ENCODE results near the gene HTR2C. TPM values are rescaled to one million over a fixed set of nuclear protein-coding genes. Genes with fewer than 3 reads are reported as not detected.
"Not testable (repeated sequence)": the region's sequence is repeated elsewhere in the genome, so short reads cannot be mapped to it uniquely, and the experiment has no call there.

Gene HTR2C
- total and polyA plus RNA-seq, 2 donors (not counting 1 experiment from before 2014, with no cell fraction given) = not detected

DNA sequence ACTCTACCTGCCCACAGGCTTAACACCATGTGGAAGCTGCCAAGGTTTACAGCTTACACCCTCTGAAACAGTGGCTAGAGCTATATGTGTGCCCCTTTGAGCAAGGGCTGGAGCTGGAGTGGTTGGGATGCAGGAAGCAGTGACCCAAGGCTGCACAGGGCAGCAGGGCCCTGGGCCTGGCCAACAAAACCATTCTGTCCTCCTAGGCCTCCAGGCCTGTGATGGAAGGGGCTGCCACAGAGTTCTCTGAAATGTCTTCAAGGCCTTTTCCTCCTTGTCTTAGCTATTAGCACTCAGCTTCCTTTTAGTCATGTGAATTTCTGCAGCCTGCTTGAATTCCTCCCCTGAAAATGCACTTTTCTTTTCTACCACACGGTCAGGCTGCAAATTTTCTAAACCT lies 348.7 kb downstream of the HTR2C start:
- ChIA-PET POLR2A (no interaction called here), CTCF (no interaction called here)
- Histone ChIP-seq H3K79me2 (ENCODE audit: control insufficient read depth, insufficient read depth, low read length) (no peaks in the 10 kb centered on the region), H3K4me2 (replicated peaks; ENCODE audit: low read depth, low read length, poor library complexity, severe bottlenecking) (no peak overlapping the region), H3K4me3 (ENCODE audit: control extremely low read depth in 1 of 5, extremely low read depth in 1 of 5, insufficient read depth in 1 of 5, low read depth in 2 of 5, low read length in 4 of 5) (no peak overlapping the region), H4K20me1 (ENCODE audit: control insufficient read depth, insufficient read depth, low read length, poor library complexity, severe bottlenecking) (no peaks in the 10 kb centered on the region), H3K27ac (ENCODE audit: low read length in 2 of 2) (no peak overlapping the region), H3K27me3 (replicated peaks in 1 of 4; ENCODE audit: control extremely low read depth in 1 of 4, control insufficient read depth in 3 of 4, insufficient read depth in 4 of 4, low read length in 3 of 4) (no peaks in the 10 kb centered on the region), H3K9ac (ENCODE audit: low read length) (no peak overlapping the region), H3K4me1 (ENCODE audit: control insufficient read depth in 2 of 2, insufficient read depth in 2 of 2, low read length in 2 of 2) (no peaks in the 10 kb centered on the region), H2AFZ (ENCODE audit: insufficient read depth, low read depth, low read length, poor library complexity, severe bottlenecking) (no peak overlapping the region), H3K9me3 (ENCODE audit: control extremely low read depth in 1 of 3, control insufficient read depth in 2 of 3, insufficient read depth in 1 of 3, low read length in 2 of 3) (peaks cover 0 to 6% (median 0%) of the 10 kb centered on the region in 3 donors), H3K36me3 (replicated peaks in 1 of 2; ENCODE audit: control extremely low read depth in 1 of 2, control insufficient read depth in 1 of 2, extremely low read depth in 1 of 2, insufficient read depth in 2 of 2, low read length in 1 of 2) (no peaks in the 10 kb centered on the region)
- no CpG with 5 or more reads among the region's 1 CpG for WGBS (ENCODE audit: insufficient coverage)
- intact Hi-C loops (cut with micrococcal nuclease) = no loop called here
- ATAC-seq (ENCODE audit: low read depth) (no peak), DNase-seq (no peak)
- Mint-ChIP-seq H3K4me1 (no peaks in the 10 kb centered on the region), H3K4me3 (no peak overlapping the region), H3K27ac (no peak overlapping the region), H3K9me3 (ENCODE audit: insufficient read depth) (peaks cover 4% of the 10 kb centered on the region), H3K27me3 (no peaks in the 10 kb centered on the region)
- TF ChIP-seq, protein P1, sequence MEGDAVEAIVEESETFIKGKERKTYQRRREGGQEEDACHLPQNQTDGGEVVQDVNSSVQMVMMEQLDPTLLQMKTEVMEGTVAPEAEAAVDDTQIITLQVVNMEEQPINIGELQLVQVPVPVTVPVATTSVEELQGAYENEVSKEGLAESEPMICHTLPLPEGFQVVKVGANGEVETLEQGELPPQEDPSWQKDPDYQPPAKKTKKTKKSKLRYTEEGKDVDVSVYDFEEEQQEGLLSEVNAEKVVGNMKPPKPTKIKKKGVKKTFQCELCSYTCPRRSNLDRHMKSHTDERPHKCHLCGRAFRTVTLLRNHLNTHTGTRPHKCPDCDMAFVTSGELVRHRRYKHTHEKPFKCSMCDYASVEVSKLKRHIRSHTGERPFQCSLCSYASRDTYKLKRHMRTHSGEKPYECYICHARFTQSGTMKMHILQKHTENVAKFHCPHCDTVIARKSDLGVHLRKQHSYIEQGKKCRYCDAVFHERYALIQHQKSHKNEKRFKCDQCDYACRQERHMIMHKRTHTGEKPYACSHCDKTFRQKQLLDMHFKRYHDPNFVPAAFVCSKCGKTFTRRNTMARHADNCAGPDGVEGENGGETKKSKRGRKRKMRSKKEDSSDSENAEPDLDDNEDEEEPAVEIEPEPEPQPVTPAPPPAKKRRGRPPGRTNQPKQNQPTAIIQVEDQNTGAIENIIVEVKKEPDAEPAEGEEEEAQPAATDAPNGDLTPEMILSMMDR (IDR thresholded peaks at IDR 0.05) = no peak
- no peak for TF ChIP-seq EZH2 (IDR thresholded peaks at IDR 0.05; ENCODE audit: borderline replicate concordance, insufficient read depth, low read depth, low read length, poor library complexity, severe bottlenecking)

DNA sequence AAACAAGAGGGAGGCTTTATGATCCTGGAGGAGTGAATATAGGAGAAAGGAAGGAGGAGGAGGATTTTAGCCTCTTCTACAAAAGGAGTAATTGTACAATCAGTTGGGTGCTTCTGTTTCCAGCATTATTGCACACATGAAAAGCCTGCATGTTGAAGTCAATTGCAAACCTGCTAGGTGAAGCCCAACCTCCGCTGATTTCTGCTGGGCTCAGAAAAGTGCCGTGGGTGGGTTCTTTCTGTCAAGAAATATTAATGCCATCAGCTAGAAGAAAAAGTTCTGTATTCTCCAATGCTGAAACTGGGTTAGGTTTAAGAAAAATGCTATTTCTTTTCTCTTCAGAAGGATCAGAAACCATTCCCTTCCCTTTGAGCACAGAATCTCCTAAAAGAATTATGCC lies 349.4 kb downstream of the HTR2C start:
- H3K4me2 ChIP-seq (replicated peaks; ENCODE audit: low read depth, low read length, poor library complexity, severe bottlenecking); H3K27ac Mint-ChIP-seq; DNase-seq; H3K79me2 ChIP-seq (ENCODE audit: control insufficient read depth, insufficient read depth, low read length); H3K27me3 Mint-ChIP-seq; H3K9ac ChIP-seq (ENCODE audit: low read length); H3K27ac ChIP-seq (ENCODE audit: low read length in 2 of 2); H3K9me3 Mint-ChIP-seq (ENCODE audit: insufficient read depth); H3K4me1 ChIP-seq (ENCODE audit: control insufficient read depth in 2 of 2, insufficient read depth in 2 of 2, low read length in 2 of 2); H3K36me3 ChIP-seq (replicated peaks in 1 of 2; ENCODE audit: control extremely low read depth in 1 of 2, control insufficient read depth in 1 of 2, extremely low read depth in 1 of 2, insufficient read depth in 2 of 2, low read length in 1 of 2); H3K4me3 ChIP-seq (ENCODE audit: control extremely low read depth in 1 of 5, extremely low read depth in 1 of 5, insufficient read depth in 1 of 5, low read depth in 2 of 5, low read length in 4 of 5); intact Hi-C loops (cut with micrococcal nuclease); H2AFZ ChIP-seq (ENCODE audit: insufficient read depth, low read depth, low read length, poor library complexity, severe bottlenecking); POLR2A ChIA-PET; CTCF ChIA-PET; H4K20me1 ChIP-seq (ENCODE audit: control insufficient read depth, insufficient read depth, low read length, poor library complexity, severe bottlenecking); ATAC-seq (ENCODE audit: low read depth); H3K9me3 ChIP-seq (ENCODE audit: control extremely low read depth in 1 of 3, control insufficient read depth in 2 of 3, insufficient read depth in 1 of 3, low read length in 2 of 3); H3K4me1 Mint-ChIP-seq; H3K27me3 ChIP-seq (replicated peaks in 1 of 4; ENCODE audit: control extremely low read depth in 1 of 4, control insufficient read depth in 3 of 4, insufficient read depth in 4 of 4, low read length in 3 of 4); H3K4me3 Mint-ChIP-seq: not testable (repeated sequence)
- WGBS (ENCODE audit: insufficient coverage) = 80% methylated on average over 1 of the region's 2 CpGs

GRCh38 chrX:114937090-114937489 lies 353.2 kb downstream of the HTR2C start:
- H3K9me3 ChIP-seq (ENCODE audit: control extremely low read depth in 1 of 3, control insufficient read depth in 2 of 3, insufficient read depth in 1 of 3, low read length in 2 of 3); H3K9me3 Mint-ChIP-seq (ENCODE audit: insufficient read depth); H3K4me3 Mint-ChIP-seq; H3K4me2 ChIP-seq (replicated peaks; ENCODE audit: low read depth, low read length, poor library complexity, severe bottlenecking); H3K4me1 Mint-ChIP-seq; H3K4me1 ChIP-seq (ENCODE audit: control insufficient read depth in 2 of 2, insufficient read depth in 2 of 2, low read length in 2 of 2); H3K27ac ChIP-seq (ENCODE audit: low read length in 2 of 2); H3K79me2 ChIP-seq (ENCODE audit: control insufficient read depth, insufficient read depth, low read length); H3K4me3 ChIP-seq (ENCODE audit: control extremely low read depth in 1 of 5, extremely low read depth in 1 of 5, insufficient read depth in 1 of 5, low read depth in 2 of 5, low read length in 4 of 5); CTCF ChIA-PET; intact Hi-C loops (cut with micrococcal nuclease); H3K27me3 ChIP-seq (replicated peaks in 1 of 4; ENCODE audit: control extremely low read depth in 1 of 4, control insufficient read depth in 3 of 4, insufficient read depth in 4 of 4, low read length in 3 of 4); ATAC-seq (ENCODE audit: low read depth); H2AFZ ChIP-seq (ENCODE audit: insufficient read depth, low read depth, low read length, poor library complexity, severe bottlenecking); H3K27ac Mint-ChIP-seq; H3K27me3 Mint-ChIP-seq; H3K9ac ChIP-seq (ENCODE audit: low read length); POLR2A ChIA-PET; H4K20me1 ChIP-seq (ENCODE audit: control insufficient read depth, insufficient read depth, low read length, poor library complexity, severe bottlenecking); DNase-seq; H3K36me3 ChIP-seq (replicated peaks in 1 of 2; ENCODE audit: control extremely low read depth in 1 of 2, control insufficient read depth in 1 of 2, extremely low read depth in 1 of 2, insufficient read depth in 2 of 2, low read length in 1 of 2): not testable (repeated sequence)
- WGBS (ENCODE audit: insufficient coverage) = no CpG with 5 or more reads among the region's 3 CpGs
